GM18508 (cell line): Measurements from ENCODE around the gene PLEKHG4B.
A peak's percentile ranks its signal among the peaks of the same experiment; 100 is the strongest.

Experiments
- ATAC-seq: cut with Tn5 transposase; IDR thresholded peaks from one replicate; pipeline ENCODE4 v1.9.1; 2021; ENCODE audit warnings: moderate number of reproducible peaks; ENCODE audit not compliant: insufficient read depth, unreplicated experiment

Gene PLEKHG4B

GRCh38 chr5:181160-181559 is 89.2 kb downstream of the PLEKHG4B start:
- ATAC-seq = no peak

GRCh38 chr5:181566-181965 is 89.6 kb downstream of the PLEKHG4B start:
- no peak for ATAC-seq

- no peak for ATAC-seq
Observed at GRCh38 chr5:182126-182525, 90.2 kb downstream of the PLEKHG4B start.

- no peak for ATAC-seq
Observed at GRCh38 chr5:184471-184870, 92.5 kb downstream of the PLEKHG4B start.

GRCh38 chr5:185095-186070 is 93.4 kb downstream of the PLEKHG4B start:
- ATAC-seq = no peak

- ATAC-seq = no peak
Observed at GRCh38 chr5:186091-187041, 94.4 kb downstream of the PLEKHG4B start.

- ATAC-seq = no peak
Observed at GRCh38 chr5:187042-187431, 95.1 kb downstream of the PLEKHG4B start.

GRCh38 chr5:187617-188451 is 95.9 kb downstream of the PLEKHG4B start:
- ATAC-seq = no peak

- peak; percentile 67 for ATAC-seq
Observed at GRCh38 chr5:188488-189481, 96.8 kb downstream of the PLEKHG4B start.

- ATAC-seq = no peak
Observed at GRCh38 chr5:189486-189885, 97.5 kb downstream of the PLEKHG4B start.

- ATAC-seq = no peak
Observed at GRCh38 chr5:189976-190365, 98.0 kb downstream of the PLEKHG4B start.

GRCh38 chr5:190366-191035 is 98.5 kb downstream of the PLEKHG4B start:
- no peak for ATAC-seq

- no peak for ATAC-seq
Observed at GRCh38 chr5:191036-191948, 99.3 kb downstream of the PLEKHG4B start, which contains the start of gene LRRC14B. Gene LRRC14B (plus strand): TSS chr5:191495. CDS start chr5:191539, 44 bp downstream.

- ATAC-seq = no peak
Observed at GRCh38 chr5:191949-192690, 100.2 kb downstream of the PLEKHG4B start.

- no peak for ATAC-seq
Observed at GRCh38 chr5:192691-192969, 100.7 kb downstream of the PLEKHG4B start.

- no peak for ATAC-seq
Observed at GRCh38 chr5:192970-193831, 101.2 kb downstream of the PLEKHG4B start.
